ENCODE measurements around the gene HNRNPUL1.

- no peak for TF ChIP-seq CTCF (IDR thresholded peaks at IDR 0.05)
- no peak for TF ChIP-seq POLR2A (IDR thresholded peaks at IDR 0.05)
- TF ChIP-seq POLR2AphosphoS5 (IDR thresholded peaks at IDR 0.05; ENCODE audit: insufficient read depth in 1 of 2, low read depth in 1 of 2): no peak
Observed at GRCh38 chr19:41354343-41354953, 90.3 kb downstream of the HNRNPUL1 start.

Data from vagina (tissue), 2 donors.